GM21723 (cell line): ENCODE measurements around the gene NFIA.
"Not testable (repeated sequence)": the region's sequence is repeated elsewhere in the genome, so short reads cannot be mapped to it uniquely, and the experiment has no call there.

ENCODE experiments used
- ATAC-seq: cut with Tn5 transposase; IDR thresholded peaks from one replicate; pipeline ENCODE4 v1.9.1; 2021; ENCODE audit warnings: mild to moderate bottlenecking, moderate library complexity; ENCODE audit not compliant: unreplicated experiment

The NFIA gene

DNA sequence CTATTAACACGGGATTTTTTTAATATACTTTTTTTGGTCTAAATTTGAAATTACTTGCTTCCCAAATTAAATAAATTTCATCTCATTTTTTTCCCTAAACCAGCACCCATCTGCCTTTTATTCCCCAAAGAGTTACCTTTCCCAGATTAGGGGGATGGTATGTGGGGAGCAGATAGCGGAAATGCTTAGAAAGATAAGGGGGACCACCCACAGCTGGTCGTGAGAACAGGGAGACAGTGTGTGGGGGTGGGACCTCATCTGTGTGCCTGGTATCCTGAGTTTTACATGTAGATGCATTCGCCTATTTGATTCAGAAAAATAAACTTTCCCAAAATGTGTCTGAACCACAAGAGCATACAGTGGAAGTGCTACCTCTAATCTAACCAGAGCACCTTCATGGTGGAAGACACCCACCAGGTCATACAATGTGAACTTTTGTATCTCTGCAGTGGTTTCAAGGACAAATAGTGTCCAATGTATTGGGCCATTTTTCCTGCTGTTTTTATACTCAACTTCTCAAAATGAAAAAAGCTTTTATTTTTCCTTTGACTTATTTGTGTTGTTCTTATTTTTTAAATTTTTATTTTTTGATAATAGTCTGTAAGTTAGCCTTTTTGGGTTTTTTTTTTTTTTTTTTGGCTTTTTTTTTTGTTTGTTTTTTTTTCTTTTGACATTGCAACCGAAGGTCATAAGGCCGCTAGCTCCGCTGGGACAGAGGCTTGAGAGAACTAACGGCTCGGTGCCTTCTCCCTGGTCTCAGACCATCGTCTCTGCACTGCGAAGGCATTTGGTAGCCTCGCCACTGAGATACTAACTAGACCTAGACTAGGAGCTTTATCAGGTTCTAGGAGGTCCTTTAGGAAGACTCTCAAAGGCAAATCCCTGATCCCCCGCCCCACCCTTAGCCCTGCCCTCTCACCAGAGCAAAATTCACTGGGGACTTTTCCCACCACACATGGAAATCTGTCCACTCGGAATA, 379.3 kb downstream of the NFIA start:
- ATAC-seq, result no peak

DNA sequence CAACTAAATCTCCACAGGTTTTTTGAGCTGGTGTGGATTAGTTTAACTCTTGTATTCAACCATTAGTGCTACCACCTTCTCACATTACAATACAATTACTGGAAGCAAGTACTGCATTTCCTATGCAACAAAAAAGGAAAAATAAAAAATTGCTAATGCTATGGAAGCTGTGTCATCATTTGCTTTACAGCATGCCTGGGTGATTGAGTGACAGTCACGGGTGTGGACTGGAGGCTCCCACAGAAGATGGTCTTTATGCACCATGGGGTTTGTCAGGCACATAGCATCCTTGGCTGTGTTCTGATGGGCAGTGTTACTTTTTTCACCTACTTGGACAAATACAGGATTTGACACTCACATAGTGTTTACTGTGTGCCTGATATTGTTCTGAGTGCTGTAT, 380.3 kb downstream of the NFIA start:
- no peak for ATAC-seq

GRCh38 chr1:61463220-61463619, 380.9 kb downstream of the NFIA start:
- no peak for ATAC-seq

DNA sequence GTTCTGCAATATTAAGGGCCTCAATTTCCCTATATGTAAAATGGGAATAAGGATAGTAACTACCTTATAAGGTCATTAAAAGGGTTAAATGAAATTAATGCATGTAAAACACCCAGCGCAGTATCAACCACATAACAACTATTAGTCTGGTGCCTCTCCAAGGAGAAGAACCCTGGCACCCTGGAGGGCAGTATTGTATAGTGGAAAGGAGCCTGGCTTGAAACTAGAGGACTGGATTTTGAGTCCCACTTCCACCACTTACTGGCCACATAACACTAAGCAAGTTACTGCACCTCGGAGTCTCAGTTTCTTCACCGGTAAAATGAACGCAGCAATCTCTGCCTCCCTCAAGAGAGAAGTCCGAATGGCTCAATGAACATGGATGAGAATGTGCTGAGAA, 385.5 kb downstream of the NFIA start:
- ATAC-seq, result not testable (repeated sequence)

- no peak for ATAC-seq
Measured at GRCh38 chr1:61469365-61469764, 387.0 kb downstream of the NFIA start.

DNA sequence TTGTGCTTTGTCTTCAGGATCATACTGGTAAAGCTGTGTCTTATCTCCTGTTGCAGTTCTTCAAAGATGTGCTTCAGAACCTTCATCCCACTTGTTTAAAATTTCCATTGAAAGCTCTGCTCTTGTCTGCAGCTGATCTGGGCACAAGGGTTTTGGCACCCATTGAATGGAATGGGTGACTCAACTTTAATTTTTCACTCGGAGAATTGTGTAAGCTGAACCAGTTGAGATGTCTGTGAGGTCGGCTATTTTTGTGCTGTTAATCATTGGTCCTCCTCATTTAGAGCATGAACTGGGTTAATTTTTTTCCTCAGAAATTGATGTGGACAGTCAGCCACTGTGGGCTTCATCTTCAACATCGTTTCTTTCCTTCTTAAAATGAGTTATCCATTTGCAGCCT, 390.5 kb downstream of the NFIA start:
- ATAC-seq, result no peak

- ATAC-seq, result no peak
Measured at GRCh38 chr1:61474269-61474817, 392.0 kb downstream of the NFIA start.

DNA sequence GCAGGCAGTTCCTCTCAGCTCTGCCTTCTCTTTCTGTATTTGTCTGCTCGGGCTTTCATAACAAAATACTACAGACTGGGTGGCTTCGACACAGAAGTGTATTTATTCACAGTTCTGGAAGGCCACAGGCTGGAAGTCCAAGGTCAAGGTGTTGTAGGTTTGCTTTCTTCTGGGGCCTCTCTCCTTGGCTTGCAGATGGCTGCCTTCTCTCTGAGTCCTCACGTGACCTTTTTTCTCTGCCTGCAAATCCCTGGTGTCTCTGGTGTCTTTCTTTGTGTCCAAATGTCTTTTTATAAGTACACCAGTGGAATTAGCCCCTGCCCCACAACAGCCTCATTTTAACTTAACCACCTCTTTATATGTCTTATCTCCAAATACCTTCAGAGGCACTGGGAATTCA, 392.6 kb downstream of the NFIA start:
- ATAC-seq, result no peak

DNA sequence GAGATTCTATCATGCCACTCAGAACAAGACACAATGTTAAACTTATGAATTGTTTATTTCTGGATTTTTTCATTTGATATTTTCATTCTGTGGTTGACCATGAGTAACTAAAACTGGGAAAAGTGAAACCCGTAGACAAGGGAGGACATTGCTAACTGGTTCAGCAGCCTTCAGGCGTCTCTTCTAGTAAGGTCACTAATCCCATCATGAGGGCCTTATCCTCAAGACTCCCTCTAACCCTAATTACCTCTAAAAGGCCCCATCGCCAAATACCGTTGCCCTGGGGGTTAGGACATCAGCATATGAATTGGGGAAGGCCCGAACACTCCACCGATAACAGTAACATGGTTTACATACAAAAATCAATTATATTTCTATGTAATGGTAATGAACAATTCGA, 394.9 kb downstream of the NFIA start:
- ATAC-seq, result no peak

DNA sequence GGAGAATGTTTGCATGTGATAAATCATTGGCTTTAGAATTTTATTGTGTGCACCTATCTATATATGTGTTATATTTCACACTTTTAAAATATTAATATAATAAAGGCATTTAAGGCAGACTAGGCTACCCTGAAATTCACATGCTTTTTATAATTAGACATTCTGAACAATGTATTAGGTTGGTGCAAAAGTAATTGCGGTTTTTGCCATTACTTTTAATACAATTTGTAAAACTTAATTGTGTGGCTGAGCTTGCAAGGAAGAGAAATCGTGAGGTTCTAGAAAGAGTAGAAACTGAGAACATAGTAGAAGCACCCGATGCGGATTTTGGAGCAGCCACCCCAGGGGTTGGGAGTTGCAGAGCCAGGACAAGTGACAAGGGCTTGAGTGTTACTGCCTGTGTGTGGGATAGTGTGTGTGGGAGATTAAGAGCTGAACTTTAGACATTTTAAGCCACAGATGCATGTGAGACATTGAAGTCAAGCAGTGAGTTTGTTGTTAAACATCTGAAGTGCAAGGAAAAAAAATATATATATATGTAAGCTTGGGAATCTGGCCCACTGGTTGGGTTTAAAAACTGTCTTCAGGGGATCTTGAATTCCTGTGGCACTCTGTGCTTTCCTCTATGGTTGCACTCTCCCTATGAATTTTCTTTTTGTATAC, 398.0 kb downstream of the NFIA start:
- no peak for ATAC-seq

DNA sequence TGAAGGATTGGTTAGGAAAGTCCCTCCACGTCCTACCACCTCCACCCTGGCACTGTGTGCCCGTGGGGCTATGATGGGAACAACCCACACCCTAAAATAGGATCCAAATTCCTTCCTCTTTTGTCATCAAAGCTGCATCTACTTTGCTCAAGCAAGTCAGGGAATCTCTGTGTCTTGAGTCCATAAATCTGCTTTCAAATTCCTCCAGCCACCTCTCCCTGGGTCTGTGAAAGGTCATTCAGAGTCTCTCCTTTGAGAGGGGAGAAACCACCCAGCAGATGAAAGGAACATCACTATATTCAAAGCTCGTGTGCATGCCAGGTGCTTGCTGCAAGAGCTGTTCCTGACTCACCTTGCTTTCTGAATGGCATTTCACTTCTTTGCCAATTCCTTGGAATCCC, 399.0 kb downstream of the NFIA start:
- ATAC-seq, result no peak

DNA sequence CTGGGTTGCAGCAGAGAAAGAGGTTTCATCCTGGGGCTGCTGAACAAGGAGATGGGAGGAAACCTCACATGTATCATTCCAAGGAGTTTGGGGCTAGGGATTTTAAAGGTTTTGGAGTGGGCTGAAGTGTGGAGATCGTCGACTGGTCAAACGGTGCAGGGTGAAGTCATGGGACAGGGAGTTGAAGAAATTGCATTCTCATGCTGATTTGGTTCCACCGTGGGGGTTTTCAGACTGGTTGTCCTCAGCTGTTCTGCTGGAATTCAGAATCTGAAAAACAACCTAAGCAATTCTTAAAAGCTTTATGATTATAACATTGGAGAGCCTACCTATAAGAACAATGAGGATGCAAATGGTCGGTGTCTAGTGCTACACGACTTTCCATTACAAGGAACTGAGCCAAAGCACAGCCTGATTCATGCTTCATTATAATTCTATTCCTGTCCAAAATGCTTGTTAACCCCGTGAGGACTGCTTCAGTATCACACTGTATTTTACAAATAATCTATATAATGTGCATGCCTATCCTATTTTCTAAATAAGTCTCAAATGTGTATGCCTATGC, 399.9 kb downstream of the NFIA start:
- no peak for ATAC-seq

GRCh38 chr1:61486783-61487536, 404.6 kb downstream of the NFIA start:
- no peak for ATAC-seq

DNA sequence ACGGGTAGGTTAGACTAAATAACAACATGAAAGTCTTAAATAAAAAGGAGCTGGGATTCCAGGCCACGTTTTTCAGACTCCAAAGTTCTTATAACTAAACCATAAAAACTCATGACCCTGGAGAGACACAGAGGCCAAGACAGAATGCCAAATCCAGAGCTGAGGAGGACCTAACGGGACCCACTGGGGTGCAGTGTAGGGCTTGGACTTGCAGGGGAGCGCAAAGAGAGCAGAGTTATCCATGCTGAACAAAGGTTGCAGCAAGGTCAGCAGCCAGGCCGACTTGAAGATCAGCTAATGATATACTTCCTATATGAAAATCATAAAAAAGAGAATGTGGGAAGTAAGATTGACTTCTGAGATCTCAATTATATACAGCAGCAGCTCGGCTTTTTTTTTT, 405.4 kb downstream of the NFIA start:
- ATAC-seq, result no peak

DNA sequence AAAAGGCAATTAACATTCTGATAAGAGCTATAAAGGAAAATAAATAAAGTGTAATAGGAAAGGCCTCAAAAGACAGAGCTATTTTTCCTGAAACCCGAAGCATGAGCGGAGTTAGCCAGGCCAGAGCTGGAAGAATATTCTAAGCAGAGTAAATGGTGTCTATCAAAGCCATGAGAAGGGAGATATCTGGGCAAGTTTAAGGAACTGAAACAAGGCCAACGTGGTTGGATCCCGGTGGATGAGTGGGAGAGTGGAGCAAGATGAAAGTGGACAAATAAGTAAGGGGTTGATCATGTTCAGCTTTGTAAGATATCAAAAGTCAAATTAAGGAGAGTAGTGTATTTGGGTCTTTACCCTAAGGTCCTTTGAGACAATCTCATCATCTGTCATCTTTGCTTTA, 408.6 kb downstream of the NFIA start:
- no peak for ATAC-seq

GRCh38 chr1:61491497-61491896, 409.1 kb downstream of the NFIA start:
- no peak for ATAC-seq

DNA sequence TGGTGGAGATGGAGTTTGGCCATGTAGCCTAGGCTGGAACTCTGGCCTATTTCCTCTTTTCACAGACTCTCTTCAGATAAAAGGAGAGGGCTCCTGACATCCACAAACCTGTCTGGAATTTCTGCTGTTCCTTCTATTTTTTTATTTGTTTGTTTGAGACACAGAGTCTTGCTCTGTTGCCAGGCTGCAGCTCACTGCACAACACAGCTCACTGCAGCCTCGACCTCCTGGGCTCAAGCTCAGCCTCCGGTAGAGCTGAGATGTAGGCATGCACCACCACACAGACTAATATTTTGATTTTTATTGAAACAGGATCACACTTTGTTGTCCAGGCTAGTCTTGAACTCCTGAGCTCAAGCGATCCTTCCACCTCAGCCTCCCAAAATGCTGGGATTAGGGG, 411.6 kb downstream of the NFIA start:
- ATAC-seq, result no peak

DNA sequence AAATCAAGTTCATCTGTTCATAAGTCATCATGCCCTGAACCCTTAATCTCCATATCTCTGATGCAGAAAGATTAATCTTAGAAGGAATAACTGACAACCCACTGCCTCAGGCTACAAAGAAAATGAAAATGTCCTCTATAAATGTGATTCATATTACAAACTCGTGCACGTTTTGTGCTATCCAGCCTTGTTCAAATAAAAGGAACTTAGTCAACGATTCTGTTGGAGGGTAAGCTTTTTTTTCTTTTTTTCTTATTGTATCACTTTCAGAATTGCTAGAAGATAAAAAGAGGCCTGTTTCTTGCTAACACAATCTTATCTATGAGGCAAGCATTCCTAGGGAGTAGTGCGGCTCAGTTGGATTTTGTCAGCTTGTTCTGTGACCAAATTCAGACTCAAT, 414.1 kb downstream of the NFIA start:
- ATAC-seq, result no peak

DNA sequence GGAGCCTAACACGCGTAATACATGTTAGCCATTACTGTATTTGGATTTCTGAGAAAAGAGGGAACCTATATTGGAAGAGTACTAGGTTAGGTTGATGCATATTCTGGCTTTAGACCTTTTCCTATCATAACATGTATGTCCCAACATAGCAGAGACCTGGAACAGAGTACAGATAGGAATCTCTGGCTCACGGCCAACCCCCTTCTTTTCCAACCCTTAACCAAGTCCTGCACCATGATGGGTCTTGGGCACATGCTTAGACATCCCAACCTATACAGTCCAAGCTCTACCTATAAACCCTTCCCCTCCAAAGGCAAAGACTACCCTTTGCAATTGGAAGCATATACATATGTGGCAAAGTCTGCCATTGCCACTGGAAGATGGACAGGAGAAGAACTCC, 414.7 kb downstream of the NFIA start:
- no peak for ATAC-seq

- no peak for ATAC-seq
Measured at GRCh38 chr1:61498342-61498741, 416.0 kb downstream of the NFIA start.
